ENCODE data around the gene HSF2BP.

GRCh38 chr21:43684424-43684823 is 25.1 kb upstream of the HSF2BP start:
- TF ChIP-seq, protein P1, sequence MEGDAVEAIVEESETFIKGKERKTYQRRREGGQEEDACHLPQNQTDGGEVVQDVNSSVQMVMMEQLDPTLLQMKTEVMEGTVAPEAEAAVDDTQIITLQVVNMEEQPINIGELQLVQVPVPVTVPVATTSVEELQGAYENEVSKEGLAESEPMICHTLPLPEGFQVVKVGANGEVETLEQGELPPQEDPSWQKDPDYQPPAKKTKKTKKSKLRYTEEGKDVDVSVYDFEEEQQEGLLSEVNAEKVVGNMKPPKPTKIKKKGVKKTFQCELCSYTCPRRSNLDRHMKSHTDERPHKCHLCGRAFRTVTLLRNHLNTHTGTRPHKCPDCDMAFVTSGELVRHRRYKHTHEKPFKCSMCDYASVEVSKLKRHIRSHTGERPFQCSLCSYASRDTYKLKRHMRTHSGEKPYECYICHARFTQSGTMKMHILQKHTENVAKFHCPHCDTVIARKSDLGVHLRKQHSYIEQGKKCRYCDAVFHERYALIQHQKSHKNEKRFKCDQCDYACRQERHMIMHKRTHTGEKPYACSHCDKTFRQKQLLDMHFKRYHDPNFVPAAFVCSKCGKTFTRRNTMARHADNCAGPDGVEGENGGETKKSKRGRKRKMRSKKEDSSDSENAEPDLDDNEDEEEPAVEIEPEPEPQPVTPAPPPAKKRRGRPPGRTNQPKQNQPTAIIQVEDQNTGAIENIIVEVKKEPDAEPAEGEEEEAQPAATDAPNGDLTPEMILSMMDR (IDR thresholded peaks at IDR 0.05), result no peak
- TF ChIP-seq POLR2AphosphoS5 (IDR thresholded peaks at IDR 0.05) (peak; percentile 17 to 36), POLR2A (IDR thresholded peaks at IDR 0.05) (no peak), EP300 (IDR thresholded peaks at IDR 0.05) (peak in 2 of 4 donors; percentile 24 to 47)

All from upper lobe of left lung (tissue), 4 donors.